ENCODE data around the gene MTHFR. TPM values are rescaled to one million over a fixed set of nuclear protein-coding genes. Genes with fewer than 3 reads are reported as not detected.

MTHFR gene
- total RNA-seq, 1 experiment from 2014 or later: 22.2 TPM

DNA sequence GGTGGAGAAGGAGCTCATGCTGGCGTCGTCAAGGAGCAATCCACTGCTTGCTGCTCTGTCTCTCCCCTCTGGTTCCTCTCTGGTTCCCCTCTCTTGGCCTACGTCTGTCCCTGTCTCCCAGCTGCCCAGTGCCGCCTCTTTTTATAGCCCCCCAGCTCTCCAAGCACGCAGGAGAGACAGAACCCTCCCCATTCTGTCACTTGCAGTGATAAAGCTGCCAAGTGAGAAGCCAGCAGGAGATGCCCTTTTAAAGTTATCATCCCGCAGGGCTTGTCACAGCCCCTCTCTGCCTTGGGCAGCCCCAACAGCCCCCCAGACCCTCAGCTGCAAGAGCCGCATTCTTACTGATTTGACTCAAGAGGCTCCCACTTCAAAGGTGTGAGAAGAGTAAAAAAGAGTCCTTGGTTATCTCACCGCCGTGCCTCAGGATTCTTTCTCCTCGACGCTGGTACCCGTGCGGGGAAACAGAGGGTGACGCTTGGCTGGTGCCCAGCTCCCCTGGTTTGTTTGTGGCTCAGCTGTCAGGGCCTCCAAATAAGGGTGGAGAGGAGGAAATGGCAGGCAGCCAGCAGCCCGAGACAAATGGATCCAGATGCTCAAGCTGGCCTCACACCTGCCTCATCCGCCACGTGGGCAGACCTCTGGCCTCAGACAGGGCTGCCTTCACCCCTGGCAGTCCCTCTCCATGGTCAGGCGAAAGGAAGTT lies 42.1 kb upstream of the MTHFR start, which contains the start of gene NPPA:
Gene NPPA (minus strand): TSS at position 117 of the 706 bp plus-strand sequence. CDS start 99 bp downstream, at position 18.
- Histone ChIP-seq H3K27ac (no peak within 1 kb of the TSS), H3K4me2 (no peak within 1 kb of the TSS), H3K36me3 (ENCODE audit: low read depth) (no peaks in the 10 kb centered on the region), H3K9me3 (ENCODE audit: insufficient read depth, low read depth) (no peaks in the 10 kb centered on the region), H3K4me3 (no peak within 1 kb of the TSS), H3K79me2 (ENCODE audit: low read depth) (no peaks in the 10 kb centered on the region), H4K20me1 (ENCODE audit: insufficient read depth) (no peaks in the 10 kb centered on the region), H3K27me3 (ENCODE audit: insufficient read depth, low read depth) (peaks cover 23% of the 10 kb centered on the region), H3F3A (ENCODE audit: insufficient read depth, low read depth) (no peaks in the 10 kb centered on the region), H3K9me2 (ENCODE audit: insufficient read depth) (no peaks in the 10 kb centered on the region), H2AFZ (no peak within 1 kb of the TSS), H3K4me1 (replicated peaks; ENCODE audit: insufficient read depth) (no peaks in the 10 kb centered on the region)
- no peak for TF ChIP-seq EZH2 (IDR thresholded peaks at IDR 0.05; ENCODE audit: low read depth)
- no peak for TF ChIP-seq CTCF (conservative IDR thresholded peaks at IDR 0.05)
- intact Hi-C loops (cut with micrococcal nuclease; ENCODE audit: unreplicated experiment): no loop called here
- CTCF ChIA-PET: no interaction called here
- POLR2A ChIA-PET (ENCODE audit: unreplicated experiment): no interaction called here
- no peak for DNase-seq
- no TSS peak for BruUV-seq (replicated peaks)

DNA sequence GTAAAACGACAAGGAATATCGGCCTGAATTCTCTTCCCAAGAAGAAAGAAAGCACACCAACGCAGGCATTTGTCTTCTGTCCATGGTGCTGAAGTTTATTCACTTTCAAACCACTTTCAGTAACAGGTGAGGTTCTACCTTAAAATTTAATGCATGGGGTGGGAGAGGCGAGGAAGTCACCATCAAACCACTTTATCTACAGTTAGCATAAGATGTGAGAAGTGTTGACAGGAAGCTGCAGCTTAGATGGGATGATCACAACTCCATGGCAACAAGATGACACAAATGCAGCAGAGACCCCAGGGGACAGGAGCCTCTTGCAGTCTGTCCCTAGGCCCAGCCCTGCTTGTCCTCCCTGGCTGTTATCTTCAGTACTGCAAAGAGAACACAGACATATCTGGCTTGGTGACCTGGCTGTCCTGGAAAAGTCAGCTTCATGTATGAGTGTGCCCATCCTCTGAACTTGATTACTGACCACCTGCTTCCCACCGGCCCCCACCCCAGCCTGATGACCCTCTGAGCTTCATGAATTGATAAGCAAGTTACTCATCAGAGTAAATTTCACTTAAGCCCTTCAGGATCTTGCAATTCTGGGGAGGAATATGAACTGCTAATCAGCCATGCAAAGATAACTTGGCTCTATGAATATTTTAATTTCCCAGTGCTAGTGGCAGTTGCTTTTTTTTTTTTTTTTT lies 40.0 kb upstream of the MTHFR start:
- BruUV-seq (replicated peaks): no TSS peak
- Histone ChIP-seq H3K4me1 (replicated peaks; ENCODE audit: insufficient read depth) (no peaks in the 10 kb centered on the region), H3K4me3 (no peak overlapping the region), H3K27me3 (ENCODE audit: insufficient read depth, low read depth) (peaks cover 12% of the 10 kb centered on the region; the same call in 1 of the 2 replicates), H3K9me2 (ENCODE audit: insufficient read depth) (no peaks in the 10 kb centered on the region), H3K79me2 (ENCODE audit: low read depth) (no peaks in the 10 kb centered on the region), H3K9me3 (ENCODE audit: insufficient read depth, low read depth) (no peaks in the 10 kb centered on the region), H4K20me1 (ENCODE audit: insufficient read depth) (no peaks in the 10 kb centered on the region), H3F3A (ENCODE audit: insufficient read depth, low read depth) (no peaks in the 10 kb centered on the region), H2AFZ (no peak overlapping the region), H3K4me2 (no peak overlapping the region), H3K36me3 (ENCODE audit: low read depth) (no peaks in the 10 kb centered on the region), H3K27ac (no peak overlapping the region)
- intact Hi-C loops (cut with micrococcal nuclease; ENCODE audit: unreplicated experiment): no loop called here
- TF ChIP-seq CTCF (conservative IDR thresholded peaks at IDR 0.05): no peak
- TF ChIP-seq EZH2 (IDR thresholded peaks at IDR 0.05; ENCODE audit: low read depth): no peak
- POLR2A ChIA-PET (ENCODE audit: unreplicated experiment): no interaction called here
- CTCF ChIA-PET: no interaction called here
- DNase-seq: no peak

- CTCF ChIA-PET: no interaction called here
- no TSS peak for BruUV-seq (replicated peaks)
- H3K79me2 ChIP-seq (ENCODE audit: low read depth): no peaks in the 10 kb centered on the region
- no peak overlapping the region for H3K4me2 ChIP-seq
- H3K9me3 ChIP-seq (ENCODE audit: insufficient read depth, low read depth): no peaks in the 10 kb centered on the region
- H3K9me2 ChIP-seq (ENCODE audit: insufficient read depth): no peaks in the 10 kb centered on the region
- DNase-seq: no peak
- H3K4me1 ChIP-seq (replicated peaks; ENCODE audit: insufficient read depth): no peaks in the 10 kb centered on the region
- intact Hi-C loops (cut with micrococcal nuclease; ENCODE audit: unreplicated experiment): no loop called here
- no peaks in the 10 kb centered on the region for H3K36me3 ChIP-seq (ENCODE audit: low read depth)
- no peak overlapping the region for H3K4me3 ChIP-seq
- no peak overlapping the region for H3K27ac ChIP-seq
- POLR2A ChIA-PET (ENCODE audit: unreplicated experiment): no interaction called here
- H4K20me1 ChIP-seq (ENCODE audit: insufficient read depth): no peaks in the 10 kb centered on the region
- TF ChIP-seq CTCF (conservative IDR thresholded peaks at IDR 0.05): no peak
- TF ChIP-seq EZH2 (IDR thresholded peaks at IDR 0.05; ENCODE audit: low read depth): no peak
- no peaks in the 10 kb centered on the region for H3F3A ChIP-seq (ENCODE audit: insufficient read depth, low read depth)
- H2AFZ ChIP-seq: no peak overlapping the region
- no peaks in the 10 kb centered on the region for H3K27me3 ChIP-seq (ENCODE audit: insufficient read depth, low read depth)
These were observed 36.6 kb upstream of the MTHFR start for GRCh38 chr1:11842154-11843041.

Measured in PC-9 (cell line).